Gastrocnemius medialis (tissue), 4 donors: Measurements from ENCODE around the gene ZNF511.

Experiments used
- CTCF ChIP-seq, 5 experiments: fragments of 450-650 bp in 3 of 5; fragments of 200-600 bp in 2 of 5; sonication (generic) in 2 of 5; IDR thresholded peaks in 4 of 5; conservative IDR thresholded peaks in 1 of 5; 1 replicate in 4 of 5; 2 replicates in 1 of 5; pipeline ENCODE4 v1.5.1; 2016 to 2019; ENCODE audit warnings: antibody characterized with exemption in 5 of 5, mild to moderate bottlenecking in 3 of 5, moderate library complexity in 3 of 5
- POLR2A ChIP-seq, 2 donors: fragments of 450-650 bp; IDR thresholded peaks; one replicate each; pipeline ENCODE4 v1.6.1; 2017; ENCODE audit warnings: antibody characterized with exemption in 2 of 2, mild to moderate bottlenecking in 2 of 2, moderate library complexity in 2 of 2

- TF ChIP-seq CTCF (IDR thresholded peaks at IDR 0.05 in 4 of 5, conservative IDR thresholded peaks at IDR 0.05 in 1 of 5) (no peak), POLR2A (IDR thresholded peaks at IDR 0.05) (no peak)
These were observed 9.0 kb upstream of the ZNF511 start for GRCh38 chr10:133299738-133300137.
